HG03575 (cell line): ENCODE measurements around the gene SUPT20H.

Experiments
- ATAC-seq: cut with Tn5 transposase; IDR thresholded peaks from one replicate; pipeline ENCODE4 v1.9.1; 2021; ENCODE audit not compliant: unreplicated experiment, insufficient number of reproducible peaks, low FRiP score; ENCODE audit errors: extremely low read depth

SUPT20H gene

GRCh38 chr13:36959456-36960116 lies 99.9 kb downstream of the SUPT20H start:
- no peak for ATAC-seq
